ENCODE data around the gene NOTUM. TPM values are rescaled to one million over a fixed set of nuclear protein-coding genes. Genes with fewer than 3 reads are reported as not detected.

Gene NOTUM
- total and polyA plus RNA-seq, 9 donors = 0.05 to 0.36 (median 0.22) TPM; not detected in 5

DNA sequence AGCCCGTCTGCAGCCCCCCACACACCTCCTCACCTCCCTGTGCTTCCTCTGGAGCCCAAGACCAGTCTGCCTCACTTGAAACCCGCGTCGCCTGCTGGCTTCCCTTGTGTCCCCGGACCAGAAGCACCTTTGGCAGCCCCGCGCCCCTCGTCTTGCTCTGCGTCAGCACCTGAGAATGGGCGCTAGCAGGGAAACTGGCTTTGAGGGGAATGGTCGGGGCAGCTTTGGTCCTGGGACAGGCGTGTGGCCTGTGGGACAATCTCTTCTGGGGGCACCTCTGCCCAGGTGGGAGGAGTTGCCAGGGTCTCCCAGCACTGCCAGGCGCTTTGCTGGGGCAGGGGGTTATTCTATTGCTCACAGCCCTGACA is 29.8 kb downstream of the NOTUM start:
- TF ChIP-seq EP300 (IDR thresholded peaks at IDR 0.05) = no peak
- TF ChIP-seq POLR2A (IDR thresholded peaks at IDR 0.05) = no peak
- TF ChIP-seq, protein P1, sequence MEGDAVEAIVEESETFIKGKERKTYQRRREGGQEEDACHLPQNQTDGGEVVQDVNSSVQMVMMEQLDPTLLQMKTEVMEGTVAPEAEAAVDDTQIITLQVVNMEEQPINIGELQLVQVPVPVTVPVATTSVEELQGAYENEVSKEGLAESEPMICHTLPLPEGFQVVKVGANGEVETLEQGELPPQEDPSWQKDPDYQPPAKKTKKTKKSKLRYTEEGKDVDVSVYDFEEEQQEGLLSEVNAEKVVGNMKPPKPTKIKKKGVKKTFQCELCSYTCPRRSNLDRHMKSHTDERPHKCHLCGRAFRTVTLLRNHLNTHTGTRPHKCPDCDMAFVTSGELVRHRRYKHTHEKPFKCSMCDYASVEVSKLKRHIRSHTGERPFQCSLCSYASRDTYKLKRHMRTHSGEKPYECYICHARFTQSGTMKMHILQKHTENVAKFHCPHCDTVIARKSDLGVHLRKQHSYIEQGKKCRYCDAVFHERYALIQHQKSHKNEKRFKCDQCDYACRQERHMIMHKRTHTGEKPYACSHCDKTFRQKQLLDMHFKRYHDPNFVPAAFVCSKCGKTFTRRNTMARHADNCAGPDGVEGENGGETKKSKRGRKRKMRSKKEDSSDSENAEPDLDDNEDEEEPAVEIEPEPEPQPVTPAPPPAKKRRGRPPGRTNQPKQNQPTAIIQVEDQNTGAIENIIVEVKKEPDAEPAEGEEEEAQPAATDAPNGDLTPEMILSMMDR (IDR thresholded peaks at IDR 0.05) = no peak
- H3K36me3 ChIP-seq = no peaks in the 10 kb centered on the region
- intact Hi-C loops (cut with DNase I) = no loop called here
- H3K9me3 ChIP-seq = no peaks in the 10 kb centered on the region
- 39 to 50% (median 48%) methylated on average over 13 of the region's 13 CpGs for WGBS, 3 donors
- H3K4me3 ChIP-seq = no peak overlapping the region
- peaks cover 8% of the 10 kb centered on the region for H3K4me1 ChIP-seq (ENCODE audit: insufficient read depth)
- DNase-seq = peak in 2 of 5 donors; percentile 20 to 35
- no peaks in the 10 kb centered on the region for H3K27me3 ChIP-seq
- no peak overlapping the region for H3K27ac ChIP-seq

DNA sequence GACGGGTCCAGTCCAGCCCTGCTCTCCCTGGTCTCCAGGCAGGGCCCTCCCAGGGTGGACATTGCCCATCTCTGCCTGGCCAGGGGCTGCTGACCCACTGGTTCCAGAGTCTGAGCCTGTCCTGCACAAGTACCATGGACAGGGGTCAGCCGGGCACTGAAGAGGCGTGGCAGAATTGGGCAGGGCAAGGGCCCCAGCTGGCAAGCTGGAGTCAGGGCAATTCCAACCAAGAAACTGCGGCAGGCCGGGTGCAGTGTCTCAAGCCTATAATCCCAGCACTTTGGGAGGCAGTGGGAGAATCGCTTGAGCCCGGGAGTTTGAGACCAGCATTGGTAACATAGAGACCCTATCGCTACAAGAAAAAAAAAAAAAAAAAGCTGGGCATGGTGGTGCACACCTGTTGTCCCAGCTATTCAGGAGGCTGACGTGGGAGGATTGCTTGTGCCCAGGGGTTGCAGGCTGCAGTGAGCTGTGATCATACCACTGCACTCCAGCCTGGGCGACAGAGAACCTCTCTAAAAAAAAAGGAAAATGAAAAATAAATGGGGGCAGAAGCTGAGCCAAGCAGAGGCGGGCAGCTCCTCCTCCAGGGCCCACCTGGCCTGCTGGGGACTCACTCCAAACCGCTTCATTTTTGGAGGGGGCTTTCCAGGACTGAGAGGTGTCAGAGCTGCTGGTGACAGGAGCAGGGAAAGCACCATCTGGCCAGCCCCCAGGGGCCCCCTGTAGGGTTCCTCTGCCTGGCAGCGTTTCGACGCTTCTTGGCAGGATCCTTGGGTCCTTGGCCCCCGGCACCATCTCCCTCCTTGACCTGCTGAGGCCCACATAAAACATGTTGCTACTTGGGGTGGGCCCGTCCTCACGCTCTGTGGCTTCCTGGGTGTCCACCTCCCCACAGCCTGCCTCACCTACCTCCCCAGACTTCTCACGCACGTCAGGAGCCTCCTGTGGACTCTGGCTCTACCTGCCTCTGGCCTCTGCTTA is 30.6 kb downstream of the NOTUM start:
- Histone ChIP-seq H3K4me3 (no peak overlapping the region), H3K36me3 (no peaks in the 10 kb centered on the region), H3K27me3 (no peaks in the 10 kb centered on the region), H3K4me1 (ENCODE audit: insufficient read depth) (peaks cover 10% of the 10 kb centered on the region), H3K27ac (no peak overlapping the region), H3K9me3 (no peaks in the 10 kb centered on the region)
- WGBS, 3 donors = 48 to 54% (median 53%) methylated on average over 20 of the region's 20 CpGs
- TF ChIP-seq, protein P1 (IDR thresholded peaks at IDR 0.05) = no peak
- TF ChIP-seq EP300 (IDR thresholded peaks at IDR 0.05) (no peak), POLR2A (IDR thresholded peaks at IDR 0.05) (no peak)
- intact Hi-C loops (cut with DNase I) = no loop called here
- DNase-seq = peak in 3 of 5 donors; percentile 22 to 49 (median 34)

DNA sequence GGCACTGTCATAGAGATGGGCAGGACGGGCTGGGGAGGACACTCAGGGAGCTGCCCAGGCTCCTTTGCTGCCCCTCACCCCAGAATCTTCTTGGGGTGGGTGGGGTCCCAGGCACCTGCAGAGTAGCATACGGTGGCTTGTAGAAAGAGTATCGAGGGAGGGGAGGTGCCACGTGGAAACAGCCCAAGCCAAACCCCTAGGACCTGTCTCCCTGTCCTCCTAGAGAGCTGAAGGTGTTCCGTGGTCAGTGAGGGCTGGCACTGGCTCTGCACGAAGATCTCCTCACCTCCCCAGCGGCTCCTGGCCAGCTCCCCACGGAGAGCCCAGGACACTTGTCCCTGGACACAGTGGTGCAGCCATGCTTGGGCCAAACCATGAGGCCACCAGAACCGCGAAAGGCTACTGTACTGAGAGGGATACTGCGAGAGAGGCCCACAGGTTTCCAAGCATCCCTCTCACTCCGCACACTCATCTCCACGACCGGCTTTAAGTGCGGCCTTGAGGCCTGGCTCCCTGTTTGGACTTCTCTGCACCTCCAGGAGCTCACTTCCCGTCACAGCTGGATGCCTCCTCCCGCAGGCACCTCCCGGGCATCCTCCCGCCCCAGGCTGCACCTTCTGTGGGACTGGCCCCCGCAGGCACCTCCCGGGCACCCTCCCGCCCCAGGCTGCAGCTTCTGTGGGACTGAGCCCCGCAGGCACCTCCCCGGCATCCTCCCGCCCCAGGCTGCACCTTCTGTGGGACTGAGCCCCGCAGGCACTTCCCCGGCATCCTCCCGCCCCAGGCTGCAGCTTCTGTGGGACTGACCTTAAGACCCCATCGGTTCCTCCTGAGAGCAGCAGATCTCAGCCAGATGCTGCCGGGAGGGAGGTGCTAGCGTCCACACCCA is 31.5 kb downstream of the NOTUM start:
- Histone ChIP-seq H3K36me3 (no peaks in the 10 kb centered on the region), H3K9me3 (no peaks in the 10 kb centered on the region), H3K27ac (no peak overlapping the region), H3K27me3 (no peaks in the 10 kb centered on the region), H3K4me1 (ENCODE audit: insufficient read depth) (peaks cover 14% of the 10 kb centered on the region), H3K4me3 (no peak overlapping the region)
- TF ChIP-seq, protein P1 (IDR thresholded peaks at IDR 0.05) = no peak
- TF ChIP-seq EP300 (IDR thresholded peaks at IDR 0.05) (no peak), POLR2A (IDR thresholded peaks at IDR 0.05) (no peak)
- DNase-seq = peak in 1 of 5 donors; percentile 32
- 85 to 88% (median 85%) methylated on average over 31 of the region's 31 CpGs for WGBS, 3 donors
- intact Hi-C loops (cut with DNase I) = no loop called here

DNA sequence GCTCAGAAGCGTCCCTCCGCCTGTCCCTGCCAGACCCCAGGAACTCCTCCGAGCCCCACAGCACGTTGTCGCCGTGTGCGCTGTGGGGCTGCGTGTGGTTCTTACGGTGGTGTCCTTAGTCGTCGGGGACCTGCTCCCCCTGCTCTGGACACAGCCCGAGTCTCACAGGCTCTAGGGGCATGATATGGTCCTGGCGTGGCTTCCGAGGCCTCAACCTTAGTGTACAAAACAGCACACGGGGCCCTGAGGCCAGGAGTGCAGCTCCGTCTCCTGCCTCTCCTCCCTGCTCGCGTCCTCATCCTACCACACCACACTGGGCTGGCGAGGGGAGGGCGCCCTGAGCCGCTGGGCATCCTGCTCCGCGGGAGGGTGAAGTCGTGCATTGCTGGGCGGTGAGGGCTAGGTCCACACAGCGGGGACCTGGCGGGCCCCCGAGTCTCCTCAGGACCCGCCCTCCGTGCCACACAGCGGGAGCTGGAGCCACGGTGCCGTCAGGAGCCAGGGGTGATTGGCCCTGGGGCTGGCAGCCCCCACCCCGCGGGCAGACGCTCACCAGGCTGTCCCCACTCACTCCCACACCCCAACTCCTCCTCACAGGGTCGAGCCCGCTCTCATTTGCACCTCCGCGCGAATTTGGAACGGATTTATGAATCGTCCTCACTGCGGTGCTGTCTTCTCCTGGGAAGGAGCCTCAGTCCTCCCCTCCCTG is 32.3 kb downstream of the NOTUM start:
- H3K27ac ChIP-seq = no peak overlapping the region
- H3K9me3 ChIP-seq = no peaks in the 10 kb centered on the region
- H3K4me3 ChIP-seq = peak overlapping the region; percentile 92
- intact Hi-C loops (cut with DNase I) = no loop called here
- no peaks in the 10 kb centered on the region for H3K27me3 ChIP-seq
- WGBS, 3 donors = 30 to 38% (median 37%) methylated on average over 38 to 44 of the region's 44 CpGs
- TF ChIP-seq, protein P1 (IDR thresholded peaks at IDR 0.05) = no peak
- TF ChIP-seq EP300 (IDR thresholded peaks at IDR 0.05) = no peak
- no peak for TF ChIP-seq POLR2A (IDR thresholded peaks at IDR 0.05)
- no peaks in the 10 kb centered on the region for H3K36me3 ChIP-seq
- peaks cover 19% of the 10 kb centered on the region for H3K4me1 ChIP-seq (ENCODE audit: insufficient read depth)
- DNase-seq = peak in 2 of 5 donors; percentile 12 to 39

Measured in ovary (tissue), 9 donors.